Mucosa of stomach (tissue), 1 donor: ENCODE results near the gene TICAM2.

Experiments
- H3K27me3 ChIP-seq: one replicate; pipeline ENCODE4 v1.7.0; 2013; ENCODE audit warnings: mild to moderate bottlenecking, low read length; ENCODE audit not compliant: control insufficient read depth, insufficient read depth
- H3K36me3 ChIP-seq: one replicate; pipeline ENCODE4 v1.7.0; 2013; ENCODE audit warnings: low read length; ENCODE audit not compliant: control insufficient read depth, insufficient read depth
- H3K4me1 ChIP-seq: one replicate; pipeline ENCODE4 v1.7.0; 2013; ENCODE audit warnings: mild to moderate bottlenecking, low read length; ENCODE audit not compliant: control insufficient read depth, insufficient read depth
- H3K4me3 ChIP-seq: one replicate; pipeline ENCODE4 v1.7.0; 2013; ENCODE audit warnings: low read length
- H3K9ac ChIP-seq: one replicate; pipeline ENCODE4 v1.7.0; 2013; ENCODE audit warnings: mild to moderate bottlenecking, low read length, moderate library complexity
- H3K9me3 ChIP-seq: one replicate; pipeline ENCODE4 v1.7.0; 2013; ENCODE audit warnings: mild to moderate bottlenecking, low read length, moderate library complexity; ENCODE audit not compliant: control insufficient read depth
- donor health status: Pancreatic carcinoma.

The TICAM2 gene

GRCh38 chr5:115542651-115543364 is 59.5 kb downstream of the TICAM2 start:
- H3K9me3 ChIP-seq = no peaks in the 10 kb centered on the region
- H3K9ac ChIP-seq = peak overlapping the region; percentile 97
- peaks cover 4% of the 10 kb centered on the region for H3K36me3 ChIP-seq
- H3K4me1 ChIP-seq = peaks cover 13% of the 10 kb centered on the region
- no peaks in the 10 kb centered on the region for H3K27me3 ChIP-seq
- peak overlapping the region; percentile 71 for H3K4me3 ChIP-seq

DNA sequence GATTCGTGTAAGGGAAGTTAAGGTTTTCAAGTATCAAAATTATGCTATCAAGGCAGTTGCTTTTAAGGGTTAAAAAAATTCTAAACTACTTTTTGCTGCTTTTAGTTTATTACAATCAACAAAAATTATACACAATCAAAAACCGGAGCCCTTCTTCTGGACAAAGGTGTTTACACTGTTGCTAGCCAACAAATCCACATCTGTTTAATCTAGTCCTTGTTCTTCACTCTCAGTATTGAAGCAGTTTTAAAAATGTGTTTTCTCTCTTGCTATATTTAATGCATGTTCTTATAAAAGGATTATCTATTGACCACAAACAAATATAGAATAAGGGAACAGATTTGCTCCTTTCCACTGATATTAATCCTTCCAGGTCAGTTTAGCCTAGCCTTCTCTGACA is 60.2 kb downstream of the TICAM2 start:
- no peaks in the 10 kb centered on the region for H3K27me3 ChIP-seq
- H3K4me1 ChIP-seq = peaks cover 16% of the 10 kb centered on the region

GRCh38 chr5:115541611-115542010 is 60.7 kb downstream of the TICAM2 start:
- Histone ChIP-seq H3K4me1 (peaks cover 18% of the 10 kb centered on the region), H3K9ac (peak overlapping the region; percentile 97), H3K4me3 (no peak overlapping the region), H3K36me3 (peaks cover 4% of the 10 kb centered on the region), H3K27me3 (no peaks in the 10 kb centered on the region), H3K9me3 (no peaks in the 10 kb centered on the region)

More for the DNA sequence above, 60.2 kb downstream of the TICAM2 start:
- Histone ChIP-seq H3K36me3 (peaks cover 4% of the 10 kb centered on the region), H3K4me3 (peak overlapping the region; percentile 71), H3K9ac (peak overlapping the region; percentile 97), H3K9me3 (no peaks in the 10 kb centered on the region)

DNA sequence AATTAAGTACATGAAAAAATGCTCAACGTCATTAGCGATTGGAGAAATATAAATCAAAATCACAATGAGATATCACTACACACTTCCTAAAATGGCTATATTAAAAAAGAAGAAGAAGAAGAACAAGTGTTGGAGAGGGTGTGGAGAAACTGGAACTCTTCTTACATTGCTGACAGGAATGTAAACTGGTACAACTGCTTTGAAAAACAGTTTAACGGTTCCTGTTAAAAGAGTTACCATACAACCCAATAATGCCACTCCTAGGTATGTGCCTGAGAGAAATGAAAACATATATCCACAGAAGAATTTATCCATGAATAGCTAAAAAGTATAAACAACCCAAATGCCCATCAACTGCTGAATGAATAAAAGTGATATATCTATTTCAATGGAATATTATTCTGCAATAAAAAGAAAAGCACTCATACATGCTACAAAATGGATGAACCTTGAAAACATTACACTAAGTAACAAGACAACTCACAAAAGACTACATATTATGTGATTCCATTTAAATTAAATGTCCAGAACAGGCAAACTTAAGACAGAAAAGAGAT is 66.7 kb downstream of the TICAM2 start:
- Histone ChIP-seq H3K9me3 (no peaks in the 10 kb centered on the region), H3K27me3 (no peaks in the 10 kb centered on the region), H3K9ac (no peak overlapping the region), H3K36me3 (no peaks in the 10 kb centered on the region), H3K4me3 (no peak overlapping the region), H3K4me1 (peaks cover 28% of the 10 kb centered on the region)

- Histone ChIP-seq H3K36me3 (no peaks in the 10 kb centered on the region), H3K4me3 (no peak overlapping the region), H3K9me3 (no peaks in the 10 kb centered on the region), H3K9ac (no peak overlapping the region), H3K4me1 (peaks cover 15% of the 10 kb centered on the region), H3K27me3 (no peaks in the 10 kb centered on the region)
These were observed 69.8 kb downstream of the TICAM2 start for GRCh38 chr5:115532517-115532916.

DNA sequence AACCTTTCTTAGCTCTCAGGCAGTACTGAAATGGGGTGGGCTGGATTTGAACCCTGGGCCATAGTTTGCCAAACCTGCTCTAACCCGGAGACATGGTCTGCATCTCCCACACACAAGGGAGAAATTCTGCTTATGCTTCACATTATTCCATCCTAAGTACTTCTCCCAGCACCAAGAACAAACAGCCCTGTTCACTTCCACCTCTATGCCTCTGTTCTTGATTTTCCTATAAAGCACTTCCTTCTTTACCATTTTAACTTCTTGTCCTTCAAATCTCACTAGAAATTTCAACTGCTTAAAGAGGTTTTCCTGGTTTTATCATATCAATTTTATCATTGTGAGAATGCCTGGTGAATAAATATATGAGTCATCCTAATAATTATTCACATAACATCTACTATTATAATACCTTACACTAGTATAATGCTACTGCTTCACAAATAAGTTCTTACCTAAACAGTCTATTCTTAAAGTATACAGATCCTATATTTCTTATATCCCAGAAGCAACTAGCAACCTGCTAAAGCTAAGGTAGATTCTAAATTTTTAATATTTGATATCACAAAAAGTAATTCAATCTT is 70.4 kb downstream of the TICAM2 start:
- Histone ChIP-seq H3K4me1 (peaks cover 11% of the 10 kb centered on the region), H3K9ac (no peak overlapping the region), H3K36me3 (no peaks in the 10 kb centered on the region), H3K9me3 (no peaks in the 10 kb centered on the region), H3K4me3 (no peak overlapping the region), H3K27me3 (no peaks in the 10 kb centered on the region)

DNA sequence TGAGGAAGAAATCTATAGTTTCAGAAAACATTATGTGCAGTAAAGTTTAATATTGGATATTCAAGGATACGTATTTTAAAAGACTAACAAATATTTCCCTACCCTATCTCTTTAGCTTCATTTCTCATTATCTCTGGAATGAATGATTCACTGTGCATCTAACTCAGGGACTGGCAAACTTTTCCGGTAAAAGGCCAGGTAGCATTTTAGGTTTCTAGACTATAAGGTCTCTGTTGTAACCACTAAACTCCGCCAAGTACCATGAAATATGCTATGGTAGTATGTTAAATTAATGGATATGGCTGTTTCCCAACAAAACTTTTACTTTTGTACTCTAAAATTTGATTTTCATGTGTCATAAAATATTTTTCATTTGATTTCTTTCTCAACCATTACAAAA is 70.9 kb downstream of the TICAM2 start:
- no peaks in the 10 kb centered on the region for H3K27me3 ChIP-seq
- H3K4me1 ChIP-seq = peaks cover 16% of the 10 kb centered on the region
- H3K36me3 ChIP-seq = no peaks in the 10 kb centered on the region
- H3K9ac ChIP-seq = no peak overlapping the region
- H3K9me3 ChIP-seq = no peaks in the 10 kb centered on the region
- no peak overlapping the region for H3K4me3 ChIP-seq

- H3K36me3 ChIP-seq = no peaks in the 10 kb centered on the region
- peaks cover 16% of the 10 kb centered on the region for H3K4me1 ChIP-seq
- H3K9ac ChIP-seq = no peak overlapping the region
- no peaks in the 10 kb centered on the region for H3K9me3 ChIP-seq
- no peaks in the 10 kb centered on the region for H3K27me3 ChIP-seq
- H3K4me3 ChIP-seq = no peak overlapping the region
These were observed 71.9 kb downstream of the TICAM2 start for GRCh38 chr5:115530426-115530825.
